HG03521 (cell line): Measurements from ENCODE around the gene CHAF1A.

Experiments used
- ATAC-seq: cut with Tn5 transposase; IDR thresholded peaks from one replicate; pipeline ENCODE4 v1.9.1; 2021; ENCODE audit warnings: mild to moderate bottlenecking, moderate library complexity; ENCODE audit not compliant: unreplicated experiment

CHAF1A gene

GRCh38 chr19:4366666-4367335 lies 35.6 kb upstream of the CHAF1A start:
- no peak for ATAC-seq

- ATAC-seq = no peak
Observed at GRCh38 chr19:4367336-4367723, 35.1 kb upstream of the CHAF1A start.

- ATAC-seq = no peak
Observed at GRCh38 chr19:4367781-4368127, 34.7 kb upstream of the CHAF1A start.

- ATAC-seq = no peak
Observed at GRCh38 chr19:4368128-4368820, 34.2 kb upstream of the CHAF1A start.

GRCh38 chr19:4369109-4369887 lies 33.1 kb upstream of the CHAF1A start:
- peak; percentile 47 for ATAC-seq

- no peak for ATAC-seq
Observed at GRCh38 chr19:4369888-4370260, 32.6 kb upstream of the CHAF1A start.

- no peak for ATAC-seq
Observed at GRCh38 chr19:4370418-4371041, 31.9 kb upstream of the CHAF1A start.

- ATAC-seq = no peak
Observed at GRCh38 chr19:4371247-4372164, 30.9 kb upstream of the CHAF1A start.

- ATAC-seq = no peak
Observed at GRCh38 chr19:4372165-4373012, 30.1 kb upstream of the CHAF1A start.

- ATAC-seq = no peak
Observed at GRCh38 chr19:4373013-4373367, 29.4 kb upstream of the CHAF1A start.

- ATAC-seq = no peak
Observed at GRCh38 chr19:4373601-4374497, 28.6 kb upstream of the CHAF1A start.

GRCh38 chr19:4374498-4375163 lies 27.8 kb upstream of the CHAF1A start:
- ATAC-seq = no peak

GRCh38 chr19:4375164-4376027 lies 27.0 kb upstream of the CHAF1A start:
- ATAC-seq = no peak

GRCh38 chr19:4376028-4376670 lies 26.3 kb upstream of the CHAF1A start:
- no peak for ATAC-seq

GRCh38 chr19:4376671-4376990 lies 25.8 kb upstream of the CHAF1A start:
- no peak for ATAC-seq

GRCh38 chr19:4376991-4377781 lies 25.3 kb upstream of the CHAF1A start:
- no peak for ATAC-seq
